H9 (cell line): Measurements from ENCODE around the gene MRRF. TPM values are rescaled to one million over a fixed set of nuclear protein-coding genes. Genes with fewer than 3 reads are reported as not detected.

ENCODE experiments used
- DNase-seq: peaks from one replicate; pipeline ENCODE4 v3.0.0-alpha.2; 2017
- H2AFZ ChIP-seq: one replicate; pipeline ENCODE4 v1.6.1; 2013; ENCODE audit warnings: mild to moderate bottlenecking, low read length, control low read depth, moderate library complexity
- H2AK5ac ChIP-seq: 2 replicates; pipeline ENCODE4 v1.6.1; 2013; ENCODE audit warnings: low read length, control low read depth, mixed read lengths; ENCODE audit not compliant: insufficient read length
- H2BK120ac ChIP-seq: one replicate; pipeline ENCODE4 v1.6.1; 2013; ENCODE audit warnings: low read depth, mild to moderate bottlenecking, low read length, control low read depth, inconsistent platforms; ENCODE audit not compliant: poor library complexity, severe bottlenecking
- H2BK12ac ChIP-seq: 2 replicates; pipeline ENCODE4 v1.6.1; 2013; ENCODE audit warnings: low read length, control low read depth, mixed read lengths, low read depth; ENCODE audit not compliant: insufficient read length
- H2BK15ac ChIP-seq: 2 replicates; pipeline ENCODE4 v1.6.1; 2013; ENCODE audit warnings: low read depth, low read length, control low read depth
- H2BK20ac ChIP-seq: one replicate; pipeline ENCODE4 v1.6.1; 2013; ENCODE audit warnings: low read depth, mild to moderate bottlenecking, low read length, control low read depth, inconsistent platforms; ENCODE audit not compliant: poor library complexity, severe bottlenecking
- H2BK5ac ChIP-seq: 2 replicates; pipeline ENCODE4 v1.6.1; 2013; ENCODE audit warnings: low read length, control low read depth, mixed read lengths; ENCODE audit not compliant: insufficient read length
- H3K14ac ChIP-seq: 2 replicates; pipeline ENCODE4 v1.6.1; 2013; ENCODE audit warnings: low read length, control low read depth; ENCODE audit not compliant: insufficient read depth
- H3K18ac ChIP-seq: 2 replicates; pipeline ENCODE4 v1.6.1; 2013; ENCODE audit warnings: low read depth, mild to moderate bottlenecking, mixed read lengths, low read length, control low read depth; ENCODE audit not compliant: insufficient read length
- H3K23ac ChIP-seq: 2 replicates; pipeline ENCODE4 v1.6.1; 2013; ENCODE audit warnings: low read length, control low read depth, mixed read lengths, low read depth; ENCODE audit not compliant: insufficient read length
- H3K23me2 ChIP-seq: 2 replicates; pipeline ENCODE4 v1.6.1; 2013; ENCODE audit warnings: low read depth, mild to moderate bottlenecking, mixed read lengths, low read length, control low read depth; ENCODE audit not compliant: insufficient read length, poor library complexity, severe bottlenecking
- H3K27ac ChIP-seq: 2 replicates; pipeline ENCODE4 v1.5.1; 2013; ENCODE audit warnings: low read length, control low read depth, mixed read lengths, low read depth; ENCODE audit not compliant: insufficient read length
- H3K27me3 ChIP-seq: 2 replicates; pipeline ENCODE4 v1.6.1; 2013; ENCODE audit warnings: low read length, control low read depth, inconsistent platforms; ENCODE audit not compliant: insufficient read depth
- H3K4ac ChIP-seq: 2 replicates; pipeline ENCODE4 v1.6.1; 2013; ENCODE audit warnings: low read depth, mild to moderate bottlenecking, control low read depth, inconsistent platforms, low read length, moderate library complexity
- H3K4me1 ChIP-seq: 2 replicates; pipeline ENCODE4 v1.6.1; 2013; ENCODE audit warnings: low read length, control low read depth, inconsistent platforms; ENCODE audit not compliant: insufficient read depth
- H3K4me2 ChIP-seq: 2 replicates; pipeline ENCODE4 v1.6.1; 2013; ENCODE audit warnings: low read length, control low read depth, mixed read lengths; ENCODE audit not compliant: insufficient read length, insufficient read depth
- H3K56ac ChIP-seq: 2 replicates; pipeline ENCODE4 v1.6.1; 2013; ENCODE audit warnings: low read depth, mild to moderate bottlenecking, mixed read lengths, low read length, control low read depth; ENCODE audit not compliant: insufficient read length
- H3K79me1 ChIP-seq: 2 replicates; pipeline ENCODE4 v1.6.1; 2013; ENCODE audit warnings: low read depth, mild to moderate bottlenecking, moderate library complexity, low read length, control low read depth, inconsistent platforms; ENCODE audit not compliant: insufficient read depth, poor library complexity, severe bottlenecking
- H3K79me2 ChIP-seq: 2 replicates; pipeline ENCODE4 v1.6.1; 2013; ENCODE audit warnings: low read length, control low read depth, inconsistent platforms; ENCODE audit not compliant: insufficient read depth
- H3K9ac ChIP-seq: 2 replicates; pipeline ENCODE4 v1.6.1; 2013; ENCODE audit warnings: low read length, control low read depth, mixed read lengths; ENCODE audit not compliant: insufficient read length; ENCODE audit errors: extremely low read depth
- H3K9me3 ChIP-seq: one replicate; pipeline ENCODE4 v1.6.1; 2013; ENCODE audit warnings: low read depth, low read length, inconsistent platforms; ENCODE audit not compliant: control insufficient read depth
- H3T11ph ChIP-seq: one replicate; pipeline ENCODE4 v1.6.1; 2013; ENCODE audit warnings: mild to moderate bottlenecking, low read length, control low read depth, inconsistent platforms
- H4K20me1 ChIP-seq: one replicate; pipeline ENCODE4 v1.6.1; 2013; ENCODE audit not compliant: control insufficient read depth, insufficient read length, insufficient read depth
- H4K5ac ChIP-seq: 2 replicates; pipeline ENCODE4 v1.6.1; 2013; ENCODE audit warnings: low read depth, mild to moderate bottlenecking, mixed read lengths, low read length, control low read depth; ENCODE audit not compliant: insufficient read length
- H4K8ac ChIP-seq: replicated peaks from 2 replicates; pipeline ENCODE4 v1.6.1; 2013; ENCODE audit warnings: low read length, control low read depth, mixed read lengths, low read depth; ENCODE audit not compliant: insufficient read length
- H4K91ac ChIP-seq: 2 replicates; pipeline ENCODE4 v1.6.1; 2013; ENCODE audit warnings: low read depth, mild to moderate bottlenecking, moderate library complexity, mixed read lengths, low read length, control low read depth; ENCODE audit not compliant: insufficient read length
- H3K27ac Mint-ChIP-seq, 3 experiments: 2 replicates in 2 of 3; 3 replicates in 1 of 3; pipeline ENCODE4 v1.8.0; 2020 to 2021; ENCODE audit warnings: mixed read lengths in 3 of 3, mild to moderate bottlenecking in 1 of 3, moderate library complexity in 1 of 3
- H3K27me3 Mint-ChIP-seq: 2 replicates; pipeline ENCODE4 v1.8.0; 2021; ENCODE audit warnings: low read depth, mild to moderate bottlenecking, moderate library complexity, mixed read lengths
- H3K36me3 Mint-ChIP-seq, 3 experiments: 2 replicates in 2 of 3; 3 replicates in 1 of 3; pipeline ENCODE4 v1.8.0; 2020 to 2021; ENCODE audit warnings: low read depth in 3 of 3, mixed read lengths in 3 of 3; ENCODE audit not compliant: insufficient read depth in 1 of 3
- H3K4me1 Mint-ChIP-seq, 2 experiments: 2 replicates each; pipeline ENCODE4 v1.8.0; 2020; ENCODE audit warnings: mixed read lengths in 2 of 2
- H3K4me3 Mint-ChIP-seq, 2 experiments: 2 replicates in 1 of 2; 3 replicates in 1 of 2; pipeline ENCODE4 v1.8.0; 2020 to 2021; ENCODE audit warnings: mild to moderate bottlenecking in 2 of 2, mixed read lengths in 2 of 2, moderate library complexity in 1 of 2
- H3K9me3 Mint-ChIP-seq, 2 experiments: 2 replicates in 1 of 2; 3 replicates in 1 of 2; pipeline ENCODE4 v1.8.0; 2020; ENCODE audit warnings: mild to moderate bottlenecking in 2 of 2, mixed read lengths in 2 of 2, moderate library complexity in 1 of 2
- WGBS: extraction: QIAGEN DNeasy Blood & Tissue Kit; methylation state at CpG from one replicate; pipeline ENCODE4 v1.1.7; 2013; ENCODE audit warnings: missing lambda C conversion rate, low lambda C conversion rate, mixed read lengths; ENCODE audit not compliant: insufficient read length; ENCODE audit errors: extremely low coverage; 5-methylcytosine and 5-hydroxymethylcytosine counted together
- total RNA-seq: library from RNA; stranded (reverse); gene quantifications from 2 replicates; pipeline ENCODE4 v1.2.1, GENCODE V29; 2021
- TF ChIP-seq, protein P1 (sequence below): fragments of 200-600 bp; sonication (generic); conservative IDR thresholded peaks from 3 replicates; pipeline ENCODE4 v1.8.0; 2021; ENCODE audit warnings: antibody characterized with exemption, mild to moderate bottlenecking

Gene MRRF
- total RNA-seq, 1 experiment from 2014 or later: 33.7 TPM

DNA sequence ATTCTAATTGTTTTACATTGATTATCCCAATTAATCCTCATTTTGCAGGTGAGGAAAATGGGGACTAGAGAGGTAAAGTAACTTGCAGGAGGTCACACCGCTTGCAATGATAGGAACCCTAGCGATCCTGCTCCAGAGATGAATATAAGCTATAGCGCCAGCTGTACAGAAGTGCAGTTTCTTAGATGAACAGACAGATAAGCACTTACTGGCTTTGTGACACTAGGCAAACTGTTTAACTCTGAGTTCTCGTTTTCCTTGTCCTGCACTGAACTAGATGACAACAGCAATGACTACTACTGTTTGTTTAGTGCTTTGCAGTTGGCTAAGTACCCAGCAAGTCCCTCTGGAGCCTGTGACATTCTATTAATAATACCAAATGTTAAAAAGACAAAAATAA, 47.0 kb upstream of the MRRF start:
- no CpG with 5 or more reads among the region's 4 CpGs for WGBS
- peaks cover 3 to 6% of the 10 kb centered on the region in 2 experiments for H3K9me3 Mint-ChIP-seq
- DNase-seq: no peak
- Histone ChIP-seq H3K79me2 (no peaks in the 10 kb centered on the region), H2BK120ac (no peak overlapping the region), H4K20me1 (peaks cover 2% of the 10 kb centered on the region), H4K91ac (no peak overlapping the region), H3K27me3 (peaks cover 83% of the 10 kb centered on the region), H2BK12ac (no peak overlapping the region), H3K9ac (no peak overlapping the region), H4K5ac (no peak overlapping the region), H3K4me2 (no peak overlapping the region), H3K79me1 (no peaks in the 10 kb centered on the region), H2BK20ac (no peak overlapping the region), H3K9me3 (no peaks in the 10 kb centered on the region), H2BK15ac (no peak overlapping the region), H3K23me2 (peaks cover 20% of the 10 kb centered on the region), H4K8ac (no peak overlapping the region), H3K23ac (no peak overlapping the region), H3T11ph (no peak overlapping the region), H3K4me1 (peaks cover 4% of the 10 kb centered on the region; the same call in 1 of the 2 replicates), H2AK5ac (no peak overlapping the region), H3K56ac (no peak overlapping the region), H3K4ac (no peak overlapping the region), H2BK5ac (no peak overlapping the region), H3K27ac (no peak overlapping the region), H2AFZ (no peak overlapping the region), H3K14ac (no peak overlapping the region), H3K18ac (no peak overlapping the region)
- H3K27me3 Mint-ChIP-seq: peaks cover 99% of the 10 kb centered on the region
- H3K27ac Mint-ChIP-seq: no peak overlapping the region
- TF ChIP-seq, protein P1, sequence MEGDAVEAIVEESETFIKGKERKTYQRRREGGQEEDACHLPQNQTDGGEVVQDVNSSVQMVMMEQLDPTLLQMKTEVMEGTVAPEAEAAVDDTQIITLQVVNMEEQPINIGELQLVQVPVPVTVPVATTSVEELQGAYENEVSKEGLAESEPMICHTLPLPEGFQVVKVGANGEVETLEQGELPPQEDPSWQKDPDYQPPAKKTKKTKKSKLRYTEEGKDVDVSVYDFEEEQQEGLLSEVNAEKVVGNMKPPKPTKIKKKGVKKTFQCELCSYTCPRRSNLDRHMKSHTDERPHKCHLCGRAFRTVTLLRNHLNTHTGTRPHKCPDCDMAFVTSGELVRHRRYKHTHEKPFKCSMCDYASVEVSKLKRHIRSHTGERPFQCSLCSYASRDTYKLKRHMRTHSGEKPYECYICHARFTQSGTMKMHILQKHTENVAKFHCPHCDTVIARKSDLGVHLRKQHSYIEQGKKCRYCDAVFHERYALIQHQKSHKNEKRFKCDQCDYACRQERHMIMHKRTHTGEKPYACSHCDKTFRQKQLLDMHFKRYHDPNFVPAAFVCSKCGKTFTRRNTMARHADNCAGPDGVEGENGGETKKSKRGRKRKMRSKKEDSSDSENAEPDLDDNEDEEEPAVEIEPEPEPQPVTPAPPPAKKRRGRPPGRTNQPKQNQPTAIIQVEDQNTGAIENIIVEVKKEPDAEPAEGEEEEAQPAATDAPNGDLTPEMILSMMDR: no peak
- no peak overlapping the region for H3K4me3 Mint-ChIP-seq
- H3K36me3 Mint-ChIP-seq: peaks cover 0 to 7% (median 0%) of the 10 kb centered on the region in 3 experiments; a peak in 2 of 7 replicates
- peaks cover 38 to 55% of the 10 kb centered on the region in 2 experiments for H3K4me1 Mint-ChIP-seq
